SK-N-SH treated with all-trans-retinoic acid at 6 μM for 48 hours (cell line): ENCODE data around the gene BACH2.

ENCODE experiments used
- ARNTL ChIP-seq: fragments of 450-650 bp; formaldehyde crosslinking; IDR thresholded peaks from 2 replicates; pipeline ENCODE4 v1.5.0; 2020; ENCODE audit warnings: low read depth, mild to moderate bottlenecking, moderate library complexity, borderline replicate concordance
- CREB5 ChIP-seq: fragments of 250-450 bp; sonication (Bioruptor Pico); IDR thresholded peaks from 2 replicates; pipeline ENCODE4 v1.5.1; 2020; ENCODE audit warnings: low read depth, mild to moderate bottlenecking, moderate library complexity
- CSDC2 ChIP-seq: fragments of 250-450 bp; sonication (Bioruptor Pico); IDR thresholded peaks from 2 replicates; pipeline ENCODE4 v1.5.0; 2020; ENCODE audit warnings: mild to moderate bottlenecking, moderate library complexity
- OSR1 ChIP-seq: fragments of 250-450 bp; sonication (Bioruptor Pico); IDR thresholded peaks from 2 replicates; pipeline ENCODE4 v1.8.0; 2022; ENCODE audit warnings: moderate library complexity, mild to moderate bottlenecking, inconsistent platforms
- PATZ1 ChIP-seq: fragments of 250-450 bp; sonication (Bioruptor Pico); IDR thresholded peaks from 2 replicates; pipeline ENCODE4 v1.8.0; 2020; ENCODE audit warnings: mild to moderate bottlenecking, moderate library complexity, borderline replicate concordance
- POU6F1 ChIP-seq: fragments of 250-450 bp; sonication (Bioruptor Pico); IDR thresholded peaks from 2 replicates; pipeline ENCODE4 v1.8.0; 2021; ENCODE audit warnings: low read depth, mild to moderate bottlenecking, moderate library complexity, borderline replicate concordance
- RARB ChIP-seq: fragments of 250-450 bp; sonication (Bioruptor Pico); IDR thresholded peaks from 2 replicates; pipeline ENCODE4 v1.8.0; 2021; ENCODE audit warnings: mild to moderate bottlenecking, moderate library complexity
- TCF4 ChIP-seq: fragments of 250-450 bp; sonication (Bioruptor Pico); IDR thresholded peaks from 2 replicates; pipeline ENCODE4 v1.8.0; 2021; ENCODE audit warnings: mild to moderate bottlenecking, moderate library complexity, borderline replicate concordance
- TOX ChIP-seq: fragments of 250-450 bp; sonication (Bioruptor Pico); IDR thresholded peaks from 2 replicates; pipeline ENCODE4 v1.8.0; 2021; ENCODE audit warnings: mild to moderate bottlenecking, moderate library complexity, borderline replicate concordance
- ZC3H10 ChIP-seq: fragments of 250-450 bp; sonication (Bioruptor Pico); IDR thresholded peaks from 2 replicates; pipeline ENCODE4 v1.5.1; 2021; ENCODE audit warnings: mild to moderate bottlenecking, moderate library complexity
- ZFP3 ChIP-seq: fragments of 250-450 bp; sonication (Bioruptor Pico); IDR thresholded peaks from 2 replicates; pipeline ENCODE4 v1.5.0; 2020; ENCODE audit warnings: mild to moderate bottlenecking, moderate library complexity
- ZFP30 ChIP-seq: fragments of 450-650 bp; formaldehyde crosslinking; IDR thresholded peaks from 2 replicates; pipeline ENCODE4 v1.5.0; 2022; ENCODE audit warnings: mild to moderate bottlenecking, moderate library complexity
- ZNF70 ChIP-seq: fragments of 450-650 bp; formaldehyde crosslinking; IDR thresholded peaks from 2 replicates; pipeline ENCODE4 v1.5.0; 2020; ENCODE audit warnings: mild to moderate bottlenecking, moderate library complexity
- ZNF8 ChIP-seq: fragments of 450-650 bp; formaldehyde crosslinking; IDR thresholded peaks from 2 replicates; pipeline ENCODE4 v1.5.0; 2020; ENCODE audit warnings: mild to moderate bottlenecking, moderate library complexity

- TF ChIP-seq ZFP3, result no peak
- no peak for TF ChIP-seq RARB (CRISPR knock-in tag)
- TF ChIP-seq ARNTL, result no peak
- TF ChIP-seq PATZ1 (CRISPR knock-in tag), result no peak
- no peak for TF ChIP-seq ZC3H10 (CRISPR knock-in tag)
- no peak for TF ChIP-seq TOX (CRISPR knock-in tag)
- no peak for TF ChIP-seq ZNF8
- no peak for TF ChIP-seq CSDC2 (CRISPR knock-in tag)
- no peak for TF ChIP-seq TCF4 (CRISPR knock-in tag)
- TF ChIP-seq OSR1, result no peak
- no peak for TF ChIP-seq CREB5 (CRISPR knock-in tag)
- no peak for TF ChIP-seq ZNF70
- no peak for TF ChIP-seq ZFP30 (CRISPR knock-in tag)
- no peak for TF ChIP-seq POU6F1 (CRISPR knock-in tag)
Measured at GRCh38 chr6:90226257-90226656, 70.4 kb downstream of the BACH2 start.
